Stimulated activated CD8-positive, alpha-beta memory T cell treated with anti-CD3 and anti-CD28 coated beads, Interleukin-7, amount 100 ng/mL, for 24 hours (primary cell): Measurements from ENCODE around the gene ATP5ME.
"Not testable (repeated sequence)": the region's sequence is repeated elsewhere in the genome, so short reads cannot be mapped to it uniquely, and the experiment has no call there.

Experiments used
- DNase-seq: peaks from one replicate; pipeline ENCODE4 v3.0.0-alpha.2; 2020; ENCODE audit warnings: low read depth

The ATP5ME gene

DNA sequence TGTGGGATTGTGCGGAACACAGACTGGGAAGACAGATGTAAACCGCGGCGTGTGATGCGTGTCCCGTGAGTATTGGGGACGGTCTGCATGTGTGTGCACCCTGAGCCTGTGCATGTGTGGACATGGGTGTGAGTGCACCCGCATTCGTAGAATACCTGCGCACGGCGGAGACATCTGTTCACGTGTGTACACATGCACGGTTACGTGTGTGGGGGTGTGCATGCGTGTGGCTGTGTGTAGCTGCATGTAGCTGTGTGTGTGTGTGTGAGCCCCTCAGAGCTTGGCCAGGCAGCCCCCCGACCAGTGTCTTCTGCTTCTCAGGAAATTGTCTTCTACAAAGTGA lies 19.6 kb downstream of the ATP5ME start:
- no peak for DNase-seq

DNA sequence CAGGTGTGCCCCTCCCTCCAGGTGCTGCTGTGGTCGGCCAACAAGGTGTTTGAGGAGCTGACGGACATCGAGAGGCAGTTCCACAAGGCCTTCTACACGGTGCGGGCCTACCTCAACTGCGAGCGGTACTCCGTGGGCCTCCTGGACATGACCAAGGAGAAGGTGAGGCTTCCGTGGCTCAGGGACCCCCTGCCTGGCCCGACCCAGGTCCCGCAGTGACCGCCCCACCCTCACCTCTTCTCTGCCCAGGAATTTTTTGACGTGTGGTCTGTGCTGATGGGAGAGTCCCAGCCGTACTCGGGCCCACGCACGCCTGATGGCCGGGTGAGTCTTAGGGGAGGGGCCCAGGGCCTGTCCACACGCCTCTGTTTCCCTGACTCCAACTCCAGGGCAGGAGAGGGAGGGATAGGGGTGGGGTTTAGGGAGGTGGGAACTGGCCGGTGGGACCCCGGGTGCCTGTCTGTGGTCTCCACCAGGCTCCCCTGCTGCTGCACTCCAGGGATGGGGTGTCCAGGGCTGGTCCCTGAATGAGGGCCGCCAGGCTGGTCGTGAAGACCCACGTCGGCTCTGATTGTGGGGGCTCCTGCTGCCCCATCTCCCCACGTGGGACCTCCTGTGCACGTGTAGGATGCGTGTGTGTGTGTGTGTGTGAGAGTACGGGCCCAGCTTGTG lies 20.1 kb downstream of the ATP5ME start:
- DNase-seq, result no peak

DNA sequence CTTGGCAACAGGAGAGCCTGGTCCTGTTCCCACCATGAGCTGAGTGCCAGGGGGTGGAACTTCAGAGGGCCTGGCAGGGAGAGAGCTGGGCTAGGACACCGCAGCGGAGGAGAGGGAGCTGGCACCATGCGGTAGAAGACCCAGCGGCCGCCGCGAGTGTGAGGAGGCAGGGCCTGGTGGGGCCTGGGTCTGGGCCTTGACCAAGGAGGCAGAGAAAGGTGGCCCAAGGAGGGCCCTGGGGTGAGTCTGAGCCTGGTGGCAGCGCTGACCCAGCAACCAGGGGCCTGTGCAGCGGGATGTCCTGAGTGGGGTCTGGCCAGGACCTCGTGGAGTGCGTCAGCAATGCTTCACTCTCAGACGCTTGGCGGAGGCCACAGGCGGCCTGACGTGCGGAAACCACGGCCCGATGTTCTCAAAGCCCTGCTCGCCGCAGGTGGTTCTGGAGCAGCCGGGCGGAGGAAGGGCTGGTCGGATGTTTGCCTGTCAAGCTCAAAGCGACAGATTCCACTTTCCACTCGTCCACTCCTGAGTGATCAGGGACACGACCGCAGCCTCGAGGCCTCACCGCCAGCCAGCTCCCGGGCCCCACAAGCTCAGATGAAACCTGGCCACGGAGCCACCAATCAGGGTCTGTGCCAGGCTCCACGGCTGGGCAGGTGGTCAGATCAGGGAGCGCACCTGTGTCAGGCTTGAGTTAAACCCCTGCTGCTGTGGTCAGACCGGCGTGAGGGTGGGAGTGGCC lies 20.8 kb downstream of the ATP5ME start:
- DNase-seq, result no peak

DNA sequence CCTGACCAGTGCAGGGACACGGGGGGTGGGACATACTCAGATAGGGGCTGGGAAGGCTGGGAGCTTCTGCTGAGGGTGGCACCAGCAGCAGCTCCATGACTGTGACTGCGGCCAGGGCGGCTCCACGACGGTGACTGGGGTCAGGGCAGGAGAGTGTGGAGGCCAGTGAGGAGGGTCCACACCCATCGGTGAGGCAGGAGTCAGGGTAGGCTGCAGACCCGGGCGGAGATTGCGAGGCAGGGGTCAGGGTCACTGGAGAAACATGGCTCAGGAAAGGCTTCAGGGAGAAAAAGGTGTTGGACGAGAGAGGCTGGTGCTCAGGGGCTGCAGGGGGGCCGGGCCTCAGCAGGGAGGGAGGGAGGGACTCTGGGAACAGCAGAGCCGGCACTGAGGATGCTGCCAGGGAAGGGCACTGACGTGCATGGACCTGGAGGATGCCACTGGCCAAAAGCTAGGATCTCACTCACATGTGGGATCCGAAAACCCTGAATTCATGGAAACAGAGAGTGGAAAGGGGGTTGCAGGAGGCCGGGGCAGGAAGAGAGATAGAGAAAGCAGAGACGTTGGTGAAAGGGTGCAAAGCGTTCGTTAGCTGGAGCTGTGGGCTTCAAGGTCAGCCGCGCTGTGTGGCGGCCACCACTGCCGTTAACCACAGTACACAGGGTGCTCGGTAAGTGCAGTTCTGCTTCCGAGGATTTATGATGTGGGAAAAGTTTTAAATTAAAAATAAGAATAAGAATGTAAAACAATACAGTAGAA lies 22.0 kb downstream of the ATP5ME start:
- no peak for DNase-seq

DNA sequence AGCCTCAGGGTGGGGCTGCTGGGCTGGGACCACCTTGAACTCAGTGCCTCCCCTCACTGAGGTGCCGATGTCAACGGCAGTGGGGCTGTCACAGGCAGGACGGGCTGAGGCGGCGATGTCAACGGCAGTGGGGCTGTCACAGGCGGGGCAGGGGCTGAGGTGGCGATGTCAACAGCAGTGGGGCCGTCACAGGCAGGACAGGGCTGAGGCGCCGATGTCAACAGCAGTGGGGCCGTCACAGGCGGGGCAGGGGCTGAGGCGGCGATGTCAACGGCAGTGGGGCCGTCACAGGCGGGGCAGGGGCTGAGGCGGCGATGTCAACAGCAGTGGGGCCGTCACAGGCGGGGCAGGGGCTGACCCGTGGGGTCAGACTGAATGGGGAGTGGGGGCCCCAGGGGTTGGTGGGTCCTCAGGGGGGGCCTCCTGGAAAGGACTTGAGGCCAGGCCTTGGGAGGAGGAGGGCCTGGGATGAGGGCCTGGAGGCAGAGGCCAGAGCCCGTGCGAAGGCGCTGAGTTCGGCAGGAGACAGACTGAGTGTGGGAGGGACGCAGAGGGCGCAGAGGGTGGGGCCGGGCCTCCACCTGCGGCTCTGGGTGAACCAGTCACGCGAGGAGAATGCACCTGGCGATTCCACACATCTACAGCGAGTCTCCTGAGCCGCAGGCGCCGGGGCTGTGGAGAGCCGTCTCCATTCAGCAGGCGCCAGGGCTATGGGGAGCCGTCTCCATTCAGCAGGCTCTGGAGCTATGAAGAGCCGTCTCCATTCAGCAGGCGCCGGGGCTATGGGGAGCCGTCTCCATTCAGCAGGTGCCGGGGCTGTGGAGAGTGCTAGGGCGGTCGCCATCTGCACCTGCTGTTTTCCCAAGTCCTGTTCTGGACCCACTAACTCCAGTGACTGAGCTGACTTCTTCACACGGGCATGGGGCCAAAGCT lies 22.9 kb downstream of the ATP5ME start:
- no peak for DNase-seq

DNA sequence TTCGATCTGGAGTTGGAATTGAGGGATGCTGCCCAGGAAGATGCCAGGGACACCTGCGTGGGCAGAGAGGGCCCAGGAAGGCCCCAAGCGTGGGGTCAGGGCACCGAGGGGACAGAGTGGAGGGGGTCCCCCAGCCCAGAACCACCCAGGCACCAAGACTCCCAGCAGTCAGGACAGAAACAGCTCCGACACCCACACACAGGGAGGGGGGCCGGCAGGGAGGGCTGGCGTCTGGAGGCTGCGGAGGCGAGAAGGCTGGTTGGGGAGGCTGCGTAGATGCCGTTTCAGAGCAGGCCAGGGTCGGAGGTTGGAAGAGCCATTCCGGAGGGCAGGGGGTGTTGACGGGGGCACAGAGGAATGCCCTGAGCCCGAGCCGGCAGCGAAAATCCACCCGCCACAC lies 23.6 kb downstream of the ATP5ME start:
- DNase-seq, result no peak

DNA sequence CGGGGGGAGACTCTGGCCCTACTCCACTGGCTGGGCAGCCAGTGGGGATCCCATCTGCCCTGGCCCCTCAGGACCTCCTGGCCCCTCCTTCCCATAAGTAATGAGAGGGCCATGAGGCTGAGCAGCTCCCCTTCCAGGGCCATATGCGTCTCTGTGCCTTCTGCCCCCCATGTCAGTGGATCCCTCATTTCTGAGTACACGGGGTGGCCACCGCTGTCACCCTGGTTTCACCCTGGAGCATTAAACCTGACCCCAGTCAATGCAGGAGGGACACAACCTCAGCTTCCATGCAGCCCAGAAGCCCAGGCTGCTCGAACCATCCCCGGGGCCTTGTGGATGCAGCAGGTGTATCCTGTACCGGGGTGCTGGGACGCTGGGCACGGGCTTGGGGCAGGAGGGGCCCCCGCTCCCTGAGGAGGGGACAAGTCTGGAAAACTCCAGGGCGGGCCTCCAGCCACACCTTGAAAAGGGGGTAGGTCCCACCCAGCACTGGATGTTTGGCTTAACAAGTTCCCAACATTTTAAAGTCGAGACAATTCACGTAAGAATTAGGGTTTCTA lies 24.2 kb downstream of the ATP5ME start:
- DNase-seq, result no peak

DNA sequence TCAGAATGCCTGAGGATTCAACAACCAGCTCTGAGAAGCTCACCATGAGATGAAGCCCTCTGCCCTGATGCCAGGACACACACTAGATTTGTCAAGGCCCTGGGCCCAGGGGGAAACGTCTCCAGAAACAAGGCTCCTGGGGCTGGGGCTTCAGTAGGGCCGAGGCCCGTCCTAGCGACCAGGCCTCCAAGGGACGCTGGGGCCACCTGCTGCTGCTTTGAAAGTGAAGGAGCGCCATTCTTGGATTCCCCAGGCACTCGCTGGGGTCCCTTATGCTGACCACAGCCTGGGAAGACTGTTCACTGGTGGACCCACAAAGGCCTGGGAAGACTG lies 24.8 kb downstream of the ATP5ME start:
- no peak for DNase-seq

DNA sequence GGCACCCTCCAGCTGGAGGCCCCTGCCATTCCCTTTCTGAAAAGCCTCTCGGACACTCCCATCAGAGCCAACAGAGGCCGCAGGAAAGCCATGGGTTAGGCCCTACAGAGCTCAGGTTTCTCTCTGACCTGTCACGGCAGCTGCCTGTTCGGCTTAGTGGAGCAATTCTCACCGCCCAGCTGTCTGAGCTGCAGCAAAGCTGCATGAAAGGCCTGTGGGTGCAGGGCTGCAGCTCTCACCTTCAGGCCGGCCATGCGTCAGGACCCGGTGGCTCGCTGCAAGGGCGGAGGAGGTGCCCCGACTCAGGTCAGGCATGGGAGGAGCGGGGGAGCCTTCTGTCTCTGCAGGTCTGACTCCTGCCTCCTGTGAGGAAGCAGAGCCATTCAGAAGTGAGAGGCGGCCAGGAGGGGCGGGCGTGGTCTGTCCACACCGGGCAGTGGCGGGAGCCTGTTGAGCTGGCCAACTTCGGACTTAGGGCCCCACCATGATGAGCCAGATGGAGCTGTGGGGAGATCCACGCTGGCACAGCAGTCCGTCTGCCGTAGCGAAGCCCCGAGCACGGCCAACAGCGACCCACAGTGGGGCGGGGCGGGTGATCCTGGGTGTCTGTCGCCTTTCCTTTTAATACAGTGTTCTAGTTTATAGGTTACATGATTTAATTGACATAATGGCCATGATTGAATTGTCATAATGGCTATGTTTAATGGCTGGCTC lies 25.3 kb downstream of the ATP5ME start:
- no peak for DNase-seq

DNA sequence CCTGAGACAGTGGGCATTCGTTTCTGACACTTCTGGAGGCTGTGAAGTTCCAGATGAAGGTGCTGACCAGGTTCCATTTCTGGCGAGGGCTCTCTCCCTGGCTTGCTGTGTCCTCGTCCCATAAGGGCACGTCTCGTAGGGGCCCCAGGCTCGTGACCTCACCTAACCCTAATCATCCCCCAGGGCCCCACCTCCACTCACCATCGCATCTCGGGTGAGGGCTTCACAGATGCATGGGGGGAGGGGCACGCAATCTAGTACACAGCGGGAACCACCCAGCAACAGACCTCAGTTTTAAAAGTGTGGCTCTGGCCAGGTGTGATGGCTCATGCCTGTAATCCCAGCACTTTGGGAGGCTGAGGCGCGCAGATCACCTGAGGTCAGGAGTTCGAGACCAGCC lies 26.6 kb downstream of the ATP5ME start:
- no peak for DNase-seq

DNA sequence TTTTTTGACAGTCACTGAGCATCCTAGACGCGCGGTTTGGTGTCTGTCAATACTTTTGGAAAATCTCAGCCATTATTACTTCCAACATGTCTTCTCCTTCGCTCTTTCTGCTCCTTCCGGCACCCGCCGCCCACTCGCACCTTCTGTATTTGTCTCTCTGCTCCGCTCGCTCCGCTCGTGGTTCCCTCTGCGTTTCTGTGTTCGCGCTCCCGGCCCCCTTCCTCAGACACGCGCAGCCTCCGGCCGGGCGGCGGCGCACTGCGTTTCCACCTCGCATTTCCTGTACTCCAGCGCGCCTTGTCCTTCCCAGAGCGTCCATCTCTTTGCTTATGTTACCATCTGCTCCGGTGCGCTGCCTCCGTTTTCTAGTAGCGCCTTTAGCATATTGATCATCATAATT lies 27.6 kb downstream of the ATP5ME start:
- no peak for DNase-seq

DNA sequence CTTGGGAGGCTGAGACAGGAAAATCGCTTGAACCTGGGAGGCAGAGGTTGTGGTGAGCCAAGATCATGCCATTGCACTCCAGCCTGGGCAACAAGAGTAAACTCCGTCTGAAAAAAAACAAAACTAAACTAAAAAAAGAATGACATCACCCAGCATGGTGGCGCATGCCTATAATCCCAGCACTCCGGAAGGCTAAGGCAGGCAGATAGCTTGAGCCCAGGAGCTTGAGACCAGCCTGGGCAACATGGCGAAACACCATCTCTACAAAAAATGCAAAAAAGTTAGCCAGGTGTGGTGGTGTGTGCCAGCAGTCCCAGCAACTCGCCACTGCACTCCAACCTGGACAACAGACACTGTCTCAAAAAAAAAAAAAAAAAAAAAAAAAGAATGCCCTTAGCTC lies 31.7 kb downstream of the ATP5ME start:
- not testable (repeated sequence) for DNase-seq

DNA sequence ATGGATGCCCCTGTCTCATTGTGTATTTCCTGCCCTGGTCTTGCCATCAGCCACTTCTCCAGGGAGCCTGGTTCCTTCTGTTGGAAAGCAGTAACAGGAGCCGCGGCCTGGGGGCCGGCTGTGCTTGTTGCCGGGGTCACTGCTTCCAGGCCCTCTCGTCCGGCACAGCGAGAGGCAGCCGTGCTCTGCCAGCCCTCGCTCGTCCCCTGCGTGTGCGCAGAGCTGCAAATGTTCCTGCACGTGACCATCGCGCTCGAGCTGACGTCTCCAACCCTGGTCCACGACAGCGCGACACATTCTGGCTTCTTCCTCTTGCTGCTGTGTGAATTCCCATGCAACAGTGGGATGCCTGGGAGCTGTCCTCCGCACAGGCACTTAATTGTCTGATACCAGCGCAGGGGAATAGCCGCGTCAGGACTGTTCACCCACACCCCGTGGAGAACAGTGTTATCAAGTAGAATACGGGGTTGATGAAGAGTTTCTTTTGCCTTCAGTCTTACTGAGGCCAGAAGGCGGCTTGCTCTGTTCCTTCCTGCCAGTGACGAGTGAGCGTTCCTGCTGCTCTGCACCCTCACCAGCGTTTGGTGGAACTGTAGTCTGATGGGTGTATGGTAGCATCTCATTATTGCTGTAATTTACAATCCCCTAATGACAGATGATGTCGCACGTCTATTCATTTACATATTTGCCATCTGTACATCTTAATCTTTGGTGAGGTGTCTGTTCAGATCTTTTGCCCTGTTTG lies 36.4 kb downstream of the ATP5ME start:
- DNase-seq, result no peak

DNA sequence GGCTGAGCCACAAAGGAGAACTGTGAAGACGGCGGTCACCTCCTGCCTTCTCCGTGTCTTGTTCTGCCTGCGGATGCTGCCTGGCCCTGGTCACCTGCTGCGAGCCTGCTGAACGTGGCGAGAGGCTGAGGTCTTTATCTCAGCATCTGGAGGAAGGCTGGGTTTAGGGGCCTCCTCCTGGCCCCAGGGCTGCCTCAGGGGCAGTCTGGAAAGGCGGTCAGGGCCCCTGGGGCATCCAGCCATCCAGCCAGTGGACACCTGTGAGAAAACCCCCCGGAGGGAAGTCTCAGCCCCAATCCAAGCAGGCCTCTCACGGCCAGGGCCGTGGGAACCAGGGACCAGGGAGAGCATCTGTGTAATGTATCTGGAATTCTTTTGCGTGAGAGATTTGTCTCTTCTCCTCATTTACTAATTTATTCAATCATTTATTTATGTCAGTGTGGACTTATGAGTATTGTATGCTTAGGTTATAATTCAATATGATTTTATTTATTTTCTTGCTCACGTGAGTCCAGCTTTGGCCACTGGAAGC lies 37.4 kb downstream of the ATP5ME start:
- DNase-seq, result no peak

DNA sequence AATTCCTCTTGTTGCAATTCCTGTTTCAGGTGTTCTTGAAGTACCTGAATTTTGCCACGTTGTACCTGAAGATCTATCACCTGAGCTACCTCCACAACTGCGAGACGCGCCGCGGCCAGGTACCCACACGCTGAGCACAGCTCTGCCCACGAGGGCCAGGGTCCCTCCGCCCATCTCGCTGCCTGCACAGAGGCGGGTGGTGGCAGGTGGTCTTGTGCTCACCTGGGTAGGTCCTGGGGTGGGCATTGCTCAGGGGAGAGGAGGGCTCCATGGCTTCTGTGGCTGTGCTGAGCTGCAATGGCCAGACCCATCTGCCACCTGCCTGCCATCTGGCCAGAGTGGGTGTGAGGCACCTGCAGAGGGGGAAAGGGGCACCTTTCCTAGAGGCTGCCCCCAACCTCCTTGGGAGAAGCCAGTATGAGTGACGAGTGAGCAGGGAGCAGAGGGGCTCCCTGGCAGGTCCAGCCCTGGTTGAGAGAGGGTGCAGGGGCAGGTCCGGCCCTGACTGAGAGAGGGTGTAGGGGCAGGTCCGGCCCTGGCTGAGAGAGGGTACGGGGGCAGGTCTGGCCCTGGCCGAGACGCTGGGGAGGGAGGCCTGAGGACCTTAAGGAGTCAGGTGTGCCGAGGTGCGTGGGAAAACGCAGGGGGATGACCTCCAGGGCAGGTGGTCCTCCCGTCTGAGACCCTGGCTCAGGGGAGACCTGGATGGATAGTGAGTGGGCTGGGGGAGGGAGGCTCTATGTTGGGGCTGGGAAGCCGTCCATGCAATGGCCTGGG lies 38.0 kb downstream of the ATP5ME start:
- no peak for DNase-seq

DNA sequence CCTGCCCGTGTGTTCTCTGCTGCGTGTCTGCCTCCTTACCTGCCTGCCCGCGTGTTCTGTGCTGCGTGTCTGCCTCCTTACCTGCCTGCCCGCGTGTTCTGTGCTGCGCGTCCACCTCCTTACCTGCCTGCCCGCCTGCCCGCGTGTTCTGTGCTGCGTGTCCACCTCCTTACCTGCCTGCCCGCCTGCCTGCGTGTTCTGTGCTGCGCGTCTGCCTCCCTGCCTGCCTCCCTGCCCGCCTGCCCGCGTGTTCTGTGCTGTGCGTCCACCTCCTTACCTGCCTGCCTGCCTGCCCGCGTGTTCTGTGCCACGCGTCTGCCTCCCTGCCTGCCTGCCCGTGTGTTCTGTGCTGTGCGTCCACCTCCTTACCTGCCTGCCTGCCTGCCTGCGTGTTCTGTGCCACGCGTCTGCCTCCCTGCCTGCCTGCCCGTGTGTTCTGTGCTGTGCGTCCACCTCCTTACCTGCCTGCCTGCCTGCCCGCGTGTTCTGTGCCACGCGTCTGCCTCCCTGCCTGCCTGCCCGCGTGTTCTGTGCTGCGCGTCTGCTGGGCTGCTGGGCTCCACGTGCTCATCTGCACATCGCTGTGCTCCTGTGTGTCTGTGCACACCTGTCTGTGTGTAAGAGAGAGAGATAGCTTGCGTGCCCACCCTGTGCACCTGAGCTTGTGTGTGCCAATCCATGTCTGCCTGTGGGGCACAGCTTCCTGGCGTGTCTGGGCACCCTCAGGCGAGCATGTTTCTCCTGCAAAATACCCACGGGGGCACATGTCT lies 38.8 kb downstream of the ATP5ME start:
- DNase-seq, result not testable (repeated sequence)

DNA sequence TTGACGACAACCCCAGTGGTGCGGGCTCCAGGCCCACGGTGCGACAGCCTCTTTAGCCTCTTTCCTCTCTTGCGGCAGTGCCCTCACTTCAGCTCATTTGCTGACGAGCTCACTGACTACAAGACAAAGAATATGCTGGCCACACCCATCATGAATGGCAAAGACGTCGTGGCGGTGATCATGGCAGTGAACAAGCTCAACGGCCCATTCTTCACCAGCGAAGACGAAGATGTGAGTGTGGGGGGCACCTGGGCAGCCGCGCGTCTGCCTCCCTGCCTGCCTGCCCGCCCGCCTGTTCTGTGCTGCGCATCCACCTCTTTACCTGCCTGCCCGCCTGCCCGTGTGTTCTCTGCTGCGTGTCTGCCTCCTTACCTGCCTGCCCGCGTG lies 39.5 kb downstream of the ATP5ME start:
- DNase-seq, result no peak

DNA sequence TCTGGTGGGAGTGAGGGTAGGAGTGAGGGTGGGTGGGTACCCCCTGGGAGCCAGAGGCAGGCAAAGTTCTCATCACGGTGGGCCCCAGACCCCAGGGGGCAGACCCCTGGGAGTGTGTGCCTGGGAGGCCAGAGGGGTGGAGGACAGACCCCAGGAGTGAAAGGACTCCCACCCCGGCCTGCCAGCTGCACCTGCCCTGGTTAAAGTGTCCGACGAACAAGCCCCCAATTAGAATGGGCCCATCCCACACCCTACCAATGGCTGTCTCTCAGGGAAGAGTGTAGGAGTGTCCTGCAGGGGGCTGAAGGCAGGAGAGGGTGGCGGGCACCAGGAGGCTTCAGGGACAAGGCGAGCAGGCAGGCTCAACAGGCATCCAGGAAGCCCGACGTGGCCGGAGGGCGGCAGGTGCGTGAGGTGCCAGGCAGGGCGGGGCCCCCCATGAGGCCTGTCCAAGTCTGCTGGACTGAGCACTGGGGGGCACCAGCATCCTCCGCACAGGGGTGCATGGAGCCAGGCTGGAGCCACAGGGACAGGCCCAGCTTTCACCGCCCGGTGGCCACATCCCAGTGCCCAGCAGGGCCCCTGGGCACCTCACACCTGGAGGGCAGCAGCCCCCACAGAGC lies 40.0 kb downstream of the ATP5ME start:
- DNase-seq, result no peak
